HL-60 (cell line): ENCODE data around the gene CCDC126.
"Not testable (repeated sequence)": the region's sequence is repeated elsewhere in the genome, so short reads cannot be mapped to it uniquely, and the experiment has no call there.

ENCODE experiments used
- POLR2AphosphoS5 ChIP-seq: IDR thresholded peaks from 2 replicates; pipeline ENCODE4 v1.6.1; 2012; ENCODE audit warnings: low read depth
- SPI1 ChIP-seq: IDR thresholded peaks from 2 replicates; pipeline ENCODE4 v1.6.1; 2012; ENCODE audit warnings: low read depth, mild to moderate bottlenecking, borderline replicate concordance
- TF ChIP-seq, protein P1 (sequence below): IDR thresholded peaks from one replicate; pipeline ENCODE4 v1.5.1; 2011; ENCODE audit warnings: low read length, control low read depth, inconsistent platforms; ENCODE audit not compliant: insufficient read depth

DNA sequence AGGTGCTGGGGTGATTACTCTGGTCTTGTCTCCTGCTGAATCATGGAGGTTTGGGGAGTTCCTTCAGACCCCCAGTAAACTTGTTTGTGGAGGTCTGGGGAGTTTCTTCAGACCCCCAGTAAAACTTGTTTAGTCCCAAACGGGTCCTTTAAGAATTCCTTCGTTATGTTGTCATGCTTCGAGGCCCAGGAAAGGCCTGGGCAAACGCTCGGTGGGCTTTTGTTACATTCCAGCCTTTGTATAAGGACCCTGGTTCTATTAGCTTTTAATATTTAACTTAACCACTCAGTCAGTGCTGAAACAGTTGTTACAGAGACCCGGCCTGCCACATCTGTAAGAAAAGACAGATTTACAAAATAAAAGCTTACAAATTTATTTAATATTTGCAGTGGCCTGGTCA is 86.9 kb downstream of the CCDC126 start:
- TF ChIP-seq, protein P1, sequence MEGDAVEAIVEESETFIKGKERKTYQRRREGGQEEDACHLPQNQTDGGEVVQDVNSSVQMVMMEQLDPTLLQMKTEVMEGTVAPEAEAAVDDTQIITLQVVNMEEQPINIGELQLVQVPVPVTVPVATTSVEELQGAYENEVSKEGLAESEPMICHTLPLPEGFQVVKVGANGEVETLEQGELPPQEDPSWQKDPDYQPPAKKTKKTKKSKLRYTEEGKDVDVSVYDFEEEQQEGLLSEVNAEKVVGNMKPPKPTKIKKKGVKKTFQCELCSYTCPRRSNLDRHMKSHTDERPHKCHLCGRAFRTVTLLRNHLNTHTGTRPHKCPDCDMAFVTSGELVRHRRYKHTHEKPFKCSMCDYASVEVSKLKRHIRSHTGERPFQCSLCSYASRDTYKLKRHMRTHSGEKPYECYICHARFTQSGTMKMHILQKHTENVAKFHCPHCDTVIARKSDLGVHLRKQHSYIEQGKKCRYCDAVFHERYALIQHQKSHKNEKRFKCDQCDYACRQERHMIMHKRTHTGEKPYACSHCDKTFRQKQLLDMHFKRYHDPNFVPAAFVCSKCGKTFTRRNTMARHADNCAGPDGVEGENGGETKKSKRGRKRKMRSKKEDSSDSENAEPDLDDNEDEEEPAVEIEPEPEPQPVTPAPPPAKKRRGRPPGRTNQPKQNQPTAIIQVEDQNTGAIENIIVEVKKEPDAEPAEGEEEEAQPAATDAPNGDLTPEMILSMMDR = not testable (repeated sequence)
- not testable (repeated sequence) for TF ChIP-seq POLR2AphosphoS5, SPI1
